Epithelial cell of esophagus (primary cell): ENCODE measurements around the gene LDB2.

Source experiments
- DNase-seq: peaks from one replicate; pipeline ENCODE4 v3.0.0; 2010; ENCODE audit warnings: low read depth
- H3K4me3 ChIP-seq: 2 replicates; pipeline ENCODE4 v1.5.1; 2011; ENCODE audit warnings: mild to moderate bottlenecking, low read length, control low read depth
- TF ChIP-seq, protein P1 (sequence below): IDR thresholded peaks from 2 replicates; pipeline ENCODE4 v1.5.1; 2011; ENCODE audit warnings: low read depth, mild to moderate bottlenecking, low read length, control low read depth, inconsistent platforms; ENCODE audit not compliant: insufficient read depth; ENCODE audit errors: missing control alignments

LDB2 gene

DNA sequence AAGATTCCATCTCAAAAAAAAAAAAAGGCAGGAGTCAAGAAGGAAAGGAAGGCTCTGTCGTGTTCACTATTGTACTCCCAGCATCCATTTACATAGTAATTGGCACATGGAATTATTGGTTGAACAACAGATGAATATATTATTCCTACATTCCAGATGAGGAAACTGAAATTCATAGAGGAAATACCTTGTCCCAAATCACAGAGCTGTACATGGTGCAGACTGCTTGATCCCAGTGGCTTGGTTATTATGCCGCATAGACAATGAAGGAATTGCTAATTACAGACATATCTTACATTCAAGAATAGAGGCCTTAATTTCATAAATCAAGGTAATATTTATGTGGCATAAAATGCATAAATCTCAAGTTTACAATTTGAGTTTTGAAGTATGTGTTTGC lies 63.6 kb downstream of the LDB2 start:
- no peak for DNase-seq
- H3K4me3 ChIP-seq: no peak overlapping the region
- TF ChIP-seq, protein P1, sequence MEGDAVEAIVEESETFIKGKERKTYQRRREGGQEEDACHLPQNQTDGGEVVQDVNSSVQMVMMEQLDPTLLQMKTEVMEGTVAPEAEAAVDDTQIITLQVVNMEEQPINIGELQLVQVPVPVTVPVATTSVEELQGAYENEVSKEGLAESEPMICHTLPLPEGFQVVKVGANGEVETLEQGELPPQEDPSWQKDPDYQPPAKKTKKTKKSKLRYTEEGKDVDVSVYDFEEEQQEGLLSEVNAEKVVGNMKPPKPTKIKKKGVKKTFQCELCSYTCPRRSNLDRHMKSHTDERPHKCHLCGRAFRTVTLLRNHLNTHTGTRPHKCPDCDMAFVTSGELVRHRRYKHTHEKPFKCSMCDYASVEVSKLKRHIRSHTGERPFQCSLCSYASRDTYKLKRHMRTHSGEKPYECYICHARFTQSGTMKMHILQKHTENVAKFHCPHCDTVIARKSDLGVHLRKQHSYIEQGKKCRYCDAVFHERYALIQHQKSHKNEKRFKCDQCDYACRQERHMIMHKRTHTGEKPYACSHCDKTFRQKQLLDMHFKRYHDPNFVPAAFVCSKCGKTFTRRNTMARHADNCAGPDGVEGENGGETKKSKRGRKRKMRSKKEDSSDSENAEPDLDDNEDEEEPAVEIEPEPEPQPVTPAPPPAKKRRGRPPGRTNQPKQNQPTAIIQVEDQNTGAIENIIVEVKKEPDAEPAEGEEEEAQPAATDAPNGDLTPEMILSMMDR: no peak

DNA sequence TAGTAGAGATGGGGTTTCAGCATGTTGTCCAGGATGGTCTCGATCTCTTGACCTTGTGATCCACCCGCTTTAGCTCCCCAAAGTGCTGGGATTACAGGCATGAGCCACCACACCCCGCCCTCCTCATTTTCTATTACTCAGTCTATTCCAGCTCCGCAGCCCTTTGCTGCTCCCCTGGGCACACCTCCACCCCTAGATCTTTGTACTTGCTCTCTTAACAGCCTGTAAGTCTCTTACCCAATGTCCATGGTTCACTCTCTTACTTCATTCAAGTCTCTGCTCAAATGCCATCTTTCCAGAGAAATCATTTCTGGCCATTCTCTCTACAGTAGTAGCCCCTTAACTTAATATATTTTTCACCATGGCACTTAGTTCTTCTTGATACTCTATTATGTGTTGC lies 64.7 kb downstream of the LDB2 start:
- H3K4me3 ChIP-seq: no peak overlapping the region
- TF ChIP-seq, protein P1: no peak
- no peak for DNase-seq

GRCh38 chr4:16830081-16830480 lies 68.4 kb downstream of the LDB2 start:
- TF ChIP-seq, protein P1: no peak
- H3K4me3 ChIP-seq: no peak overlapping the region
- no peak for DNase-seq

DNA sequence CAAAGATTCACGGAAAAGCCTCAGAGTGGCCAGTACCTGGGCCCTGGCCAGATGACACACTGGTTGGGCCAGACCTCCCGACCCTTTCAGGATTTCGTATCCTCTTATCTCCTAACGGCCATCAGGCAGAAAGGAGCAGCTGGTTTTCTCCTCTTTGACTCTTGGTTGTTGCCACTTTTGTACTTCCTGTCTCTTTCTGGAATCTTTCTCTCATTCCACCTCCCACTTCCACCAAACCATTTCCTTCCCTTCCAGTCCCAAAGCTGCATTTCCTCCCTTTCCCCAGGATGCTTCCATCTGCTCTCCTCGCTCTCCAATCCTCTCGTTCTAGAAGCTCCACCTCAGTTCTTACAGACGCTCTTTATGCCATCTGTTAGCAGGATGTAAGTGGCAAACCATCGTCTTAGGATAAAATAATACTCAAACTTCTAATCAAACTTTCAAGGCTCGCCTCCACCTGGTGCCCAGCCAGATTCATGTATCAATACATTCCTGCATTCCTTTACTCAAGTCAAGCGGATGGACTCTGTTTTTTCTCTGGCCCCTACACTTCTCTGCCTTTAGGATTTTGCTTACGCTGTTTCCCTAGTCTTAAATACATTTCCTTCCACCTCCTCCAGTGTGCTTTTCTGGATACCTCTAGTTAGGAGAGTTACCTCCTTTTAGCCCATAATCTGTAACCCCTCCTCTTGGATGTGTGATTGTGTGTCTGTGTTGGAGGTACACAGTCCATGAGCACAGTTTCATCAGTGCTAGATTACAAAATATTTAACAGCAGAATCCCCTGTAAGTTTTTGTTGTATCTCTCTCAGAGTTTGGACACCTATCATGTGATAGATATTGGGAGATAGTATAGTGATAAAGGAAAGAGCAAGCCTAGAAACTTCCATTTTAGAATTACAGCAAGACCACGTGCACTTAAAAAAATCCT lies 70.4 kb downstream of the LDB2 start:
- no peak for DNase-seq
- H3K4me3 ChIP-seq: no peak overlapping the region
- TF ChIP-seq, protein P1: no peak

- DNase-seq: no peak
- H3K4me3 ChIP-seq: no peak overlapping the region
- TF ChIP-seq, protein P1: no peak
Observed at GRCh38 chr4:16827045-16827444, 71.4 kb downstream of the LDB2 start.

DNA sequence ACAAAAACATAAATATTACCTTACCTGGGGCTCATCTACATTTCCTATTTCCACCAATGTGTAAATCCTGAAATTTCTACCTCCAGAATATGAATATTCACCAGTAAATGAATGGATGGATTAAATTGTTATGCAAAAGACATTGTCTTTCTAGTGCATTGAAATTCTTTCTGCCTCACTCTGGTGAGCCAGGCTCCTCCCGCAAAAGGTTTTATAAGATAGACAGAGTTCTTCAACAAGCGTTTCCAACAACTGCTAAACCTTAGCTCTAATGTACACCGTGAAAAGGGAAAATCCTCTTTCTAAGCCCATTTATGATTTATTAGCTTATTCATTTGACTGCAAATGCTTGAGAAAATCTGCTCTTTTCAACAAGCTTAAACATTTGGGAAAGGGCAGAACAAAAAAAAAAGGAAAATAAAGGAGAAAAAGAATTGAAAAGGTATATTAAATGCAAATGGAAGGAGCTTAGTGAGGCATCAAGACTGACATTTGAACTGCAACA lies 72.0 kb downstream of the LDB2 start:
- DNase-seq: no peak
- TF ChIP-seq, protein P1: no peak
- H3K4me3 ChIP-seq: no peak overlapping the region
